OCI-LY7 (cell line): ENCODE data around the gene NCLN.

Source experiments
- CTCF ChIP-seq: fragments of 200-600 bp; sonication (generic); conservative IDR thresholded peaks from 2 replicates; pipeline ENCODE4 v1.5.1; 2014; ENCODE audit warnings: mild to moderate bottlenecking, antibody characterized with exemption, low read length, moderate library complexity, mixed read lengths
- EZH2phosphoT487 ChIP-seq: fragments of 200-600 bp; sonication (generic); IDR thresholded peaks from 2 replicates; pipeline ENCODE4 v1.6.1; 2018; ENCODE audit warnings: low read depth, borderline replicate concordance, mild to moderate bottlenecking, mixed run types, antibody characterized with exemption, low read length, moderate library complexity, mixed read lengths

- TF ChIP-seq CTCF (no peak), EZH2phosphoT487 (no peak)
Observed at GRCh38 chr19:3238066-3238561, 52.4 kb downstream of the NCLN start.
